Peyer's patch (tissue), 4 donors: Measurements from ENCODE around the gene BHLHE40.

Experiments
- POLR2A ChIP-seq, 2 donors: fragments of 450-650 bp; IDR thresholded peaks; one replicate each; pipeline ENCODE4 v1.5.1; 2017; ENCODE audit warnings: antibody characterized with exemption in 2 of 2, mild to moderate bottlenecking in 2 of 2, moderate library complexity in 2 of 2
- TF ChIP-seq, protein P1 (sequence below), 6 experiments: fragments of 450-650 bp in 4 of 6; fragments of 200-600 bp in 2 of 6; sonication (generic) in 1 of 6; IDR thresholded peaks; one replicate each; pipeline ENCODE4 v1.5.1; 2017 to 2019; ENCODE audit warnings: antibody characterized with exemption in 6 of 6, mild to moderate bottlenecking in 3 of 6, moderate library complexity in 1 of 6

DNA sequence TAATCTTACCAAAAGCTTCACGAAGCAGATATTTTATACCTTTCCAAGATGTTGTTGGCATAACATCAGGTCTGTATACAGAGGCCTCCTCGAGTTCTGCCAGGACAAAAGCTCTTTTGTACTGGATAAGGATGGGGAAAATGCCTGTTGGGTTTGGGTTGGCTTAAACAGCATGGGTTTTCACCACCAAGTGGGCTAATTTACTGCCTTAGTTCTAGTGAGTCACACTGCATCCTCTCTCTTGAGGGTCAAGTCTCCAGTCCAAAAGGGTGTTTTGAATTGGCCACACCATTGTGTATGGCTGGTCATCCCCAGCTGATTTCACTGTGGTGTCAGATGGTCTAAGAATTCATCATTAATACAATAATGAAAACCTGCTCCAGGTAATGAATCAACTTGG, 26.1 kb upstream of the BHLHE40 start:
- TF ChIP-seq, protein P1, sequence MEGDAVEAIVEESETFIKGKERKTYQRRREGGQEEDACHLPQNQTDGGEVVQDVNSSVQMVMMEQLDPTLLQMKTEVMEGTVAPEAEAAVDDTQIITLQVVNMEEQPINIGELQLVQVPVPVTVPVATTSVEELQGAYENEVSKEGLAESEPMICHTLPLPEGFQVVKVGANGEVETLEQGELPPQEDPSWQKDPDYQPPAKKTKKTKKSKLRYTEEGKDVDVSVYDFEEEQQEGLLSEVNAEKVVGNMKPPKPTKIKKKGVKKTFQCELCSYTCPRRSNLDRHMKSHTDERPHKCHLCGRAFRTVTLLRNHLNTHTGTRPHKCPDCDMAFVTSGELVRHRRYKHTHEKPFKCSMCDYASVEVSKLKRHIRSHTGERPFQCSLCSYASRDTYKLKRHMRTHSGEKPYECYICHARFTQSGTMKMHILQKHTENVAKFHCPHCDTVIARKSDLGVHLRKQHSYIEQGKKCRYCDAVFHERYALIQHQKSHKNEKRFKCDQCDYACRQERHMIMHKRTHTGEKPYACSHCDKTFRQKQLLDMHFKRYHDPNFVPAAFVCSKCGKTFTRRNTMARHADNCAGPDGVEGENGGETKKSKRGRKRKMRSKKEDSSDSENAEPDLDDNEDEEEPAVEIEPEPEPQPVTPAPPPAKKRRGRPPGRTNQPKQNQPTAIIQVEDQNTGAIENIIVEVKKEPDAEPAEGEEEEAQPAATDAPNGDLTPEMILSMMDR (IDR thresholded peaks at IDR 0.05), result no peak
- no peak for TF ChIP-seq POLR2A (IDR thresholded peaks at IDR 0.05)
